Right ventricle myocardium inferior (tissue), 1 donor: ENCODE measurements around the gene ANTXR2. TPM values are rescaled to one million over a fixed set of nuclear protein-coding genes. Genes with fewer than 3 reads are reported as not detected.
A peak's percentile ranks its signal among the peaks of the same experiment; 100 is the strongest.
"Not testable (repeated sequence)": the region's sequence is repeated elsewhere in the genome, so short reads cannot be mapped to it uniquely, and the experiment has no call there.

Experiments
- ATAC-seq: fragments of 200-7000 bp; cut with Tn5 transposase; one replicate; pipeline ENCODE4 v1.9.1; 2020; ENCODE audit warnings: mild to moderate bottlenecking, moderate library complexity
- DNase-seq: peaks from one replicate; pipeline ENCODE4 v3.0.0; 2021; ENCODE audit errors: missing footprints
- intact Hi-C: fragments of 100-400 bp; cut with DNase I; formaldehyde crosslinking; loops from one replicate; pipeline ENCODE4 v1.11.0; 2022
- total RNA-seq: library from RNA; stranded (reverse); fragmentation: NEBNext Ultra II Directional; extraction: Animal tissue kit (Norgen Biotek cat#: 25700); gene quantifications from one replicate; pipeline ENCODE4 v1.2.1, GENCODE V29; 2021
- donor health status: DM: no; HTN: yes; CAD: no; lungs with severe emphysema.

ANTXR2 gene
- total RNA-seq, 1 donor from 2014 or later = 48.1 TPM

DNA sequence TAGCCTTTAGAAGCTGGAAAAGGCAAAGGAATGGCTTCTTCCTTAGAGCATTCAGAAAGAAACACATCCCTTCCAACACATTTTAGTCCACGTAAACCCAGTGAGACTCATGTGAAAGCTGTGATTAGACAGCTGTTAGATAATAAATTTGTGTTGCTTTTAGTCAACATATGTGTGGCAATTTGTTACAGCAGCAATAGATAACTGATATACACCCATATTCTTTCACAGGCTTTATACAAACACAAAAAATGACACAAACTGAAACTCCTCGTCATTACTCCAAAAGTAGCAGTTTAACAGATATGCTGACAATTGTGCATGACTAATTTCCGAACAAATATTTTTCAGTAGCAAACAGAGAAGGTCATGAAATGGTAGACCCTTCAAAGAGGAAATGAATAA lies 65.3 kb downstream of the ANTXR2 start:
- DNase-seq = no peak
- ATAC-seq = no peak
- intact Hi-C loops = no loop called here

DNA sequence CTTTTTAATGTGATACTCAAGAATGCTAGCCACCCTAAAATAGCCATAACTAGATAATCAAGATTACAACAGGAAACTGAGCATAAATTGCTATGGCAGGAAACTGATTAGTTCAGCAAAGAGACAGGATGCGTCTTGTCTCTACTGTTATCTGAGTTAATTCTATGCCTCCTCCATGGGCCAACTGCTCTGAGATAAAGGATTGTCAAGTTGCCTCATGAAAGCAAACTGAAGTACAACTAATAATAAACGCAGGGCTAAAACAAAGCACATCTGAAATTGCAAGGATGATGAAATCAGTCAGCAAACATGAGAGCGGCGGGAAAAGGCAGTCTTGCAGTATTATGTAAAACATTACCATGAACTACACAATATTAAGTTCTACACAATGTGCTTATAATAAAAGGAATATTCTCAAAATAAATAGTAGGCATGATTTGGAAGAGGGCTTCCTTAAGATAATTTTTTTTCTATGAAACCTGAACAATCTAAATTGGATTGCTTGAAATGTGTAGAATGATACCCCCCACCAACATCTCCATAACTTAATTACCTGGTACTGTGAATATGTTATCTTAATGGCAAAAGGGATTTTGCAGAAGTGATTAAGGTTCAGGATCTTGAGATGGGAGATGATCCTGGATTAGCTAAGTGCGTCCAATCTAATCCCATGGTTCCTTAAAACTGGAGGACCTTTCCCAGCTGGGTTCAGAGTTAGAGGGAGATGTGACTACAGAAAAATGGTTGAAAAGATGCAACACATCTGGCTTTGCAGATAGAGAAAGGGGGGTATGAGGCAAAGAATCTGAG lies 65.9 kb downstream of the ANTXR2 start:
- DNase-seq = no peak
- peak; percentile 26 for ATAC-seq

DNA sequence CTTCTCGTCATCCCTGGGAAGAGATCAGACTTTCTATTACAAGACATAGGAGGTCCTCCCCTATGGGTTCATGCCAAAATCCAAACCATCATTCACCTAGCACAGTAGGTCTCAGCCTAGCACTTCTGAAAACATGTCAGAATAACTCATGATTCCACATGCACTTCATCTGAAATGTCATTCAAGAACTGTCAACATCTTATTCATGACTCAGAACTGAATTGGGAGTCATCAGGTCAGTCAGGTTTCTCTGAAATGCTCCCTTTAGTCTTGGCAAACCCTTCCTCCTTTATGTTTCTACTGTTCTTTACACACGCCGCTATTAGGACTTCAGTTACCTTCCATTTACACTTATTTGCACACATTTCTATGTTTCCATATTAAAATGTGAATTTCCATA lies 67.2 kb downstream of the ANTXR2 start:
- ATAC-seq = peak; percentile 16
- intact Hi-C loops = no loop called here

More for the DNA sequence above, 65.9 kb downstream of the ANTXR2 start:
- intact Hi-C loops = no loop called here

DNA sequence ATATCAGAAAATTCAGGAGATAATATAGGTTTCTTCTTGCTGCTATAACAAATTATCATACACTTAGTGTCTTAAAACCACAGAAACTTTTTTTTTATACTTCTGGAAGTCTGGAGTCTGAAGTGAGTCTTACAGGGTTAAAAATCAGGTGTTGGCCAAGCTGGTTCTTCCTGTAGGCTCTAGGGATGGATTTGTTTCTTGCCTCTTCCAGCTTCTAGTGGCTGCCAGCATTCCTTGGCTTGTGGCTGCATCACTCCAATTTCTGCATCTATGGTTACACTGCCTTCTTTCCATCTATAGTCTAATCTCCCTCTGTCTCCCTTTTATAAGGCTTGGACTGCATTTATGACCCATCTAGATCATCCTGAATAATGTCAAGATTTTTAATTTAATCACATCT lies 68.7 kb downstream of the ANTXR2 start:
- ATAC-seq (no peak), DNase-seq (no peak)
- intact Hi-C loops = no loop called here

More for the DNA sequence above, 67.2 kb downstream of the ANTXR2 start:
- no peak for DNase-seq

DNA sequence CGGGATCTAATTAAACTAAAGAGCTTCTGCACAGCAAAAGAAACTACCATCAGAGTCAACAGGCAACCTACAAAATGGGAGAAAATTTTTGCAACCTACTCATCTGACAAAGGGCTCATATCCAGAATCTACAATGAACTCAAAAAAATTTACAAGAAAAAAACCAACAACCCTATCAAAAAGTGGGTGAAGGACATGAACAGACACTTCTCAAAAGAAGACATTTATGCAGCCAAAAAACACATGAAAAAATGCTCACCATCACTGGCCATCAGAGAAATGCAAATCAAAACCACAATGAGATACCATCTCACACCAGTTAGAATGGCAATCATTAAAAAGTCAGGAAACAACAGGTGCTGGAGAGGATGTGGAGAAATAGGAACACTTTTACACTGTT lies 70.5 kb downstream of the ANTXR2 start:
- DNase-seq, intact Hi-C loops, ATAC-seq: not testable (repeated sequence)

DNA sequence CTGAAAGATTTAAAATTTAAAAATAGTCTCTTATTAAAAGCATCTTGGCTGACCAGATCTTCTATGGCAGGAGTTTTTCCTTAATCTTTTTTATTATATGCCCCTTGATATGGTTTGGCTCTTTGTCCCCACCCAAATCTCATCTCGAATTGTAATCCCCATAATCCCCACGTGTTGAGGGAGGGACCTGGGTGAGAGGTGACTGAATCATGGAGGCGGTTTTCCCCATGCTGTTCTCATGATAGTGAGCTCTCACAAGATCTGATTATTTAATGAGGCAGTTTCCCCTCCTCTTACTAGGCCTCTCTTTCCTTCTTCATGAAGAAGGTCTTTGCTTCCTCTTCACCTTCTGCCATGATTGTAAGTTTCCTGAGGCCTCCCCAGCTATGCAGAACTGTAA lies 74.0 kb downstream of the ANTXR2 start:
- intact Hi-C loops, ATAC-seq: not testable (repeated sequence)

DNA sequence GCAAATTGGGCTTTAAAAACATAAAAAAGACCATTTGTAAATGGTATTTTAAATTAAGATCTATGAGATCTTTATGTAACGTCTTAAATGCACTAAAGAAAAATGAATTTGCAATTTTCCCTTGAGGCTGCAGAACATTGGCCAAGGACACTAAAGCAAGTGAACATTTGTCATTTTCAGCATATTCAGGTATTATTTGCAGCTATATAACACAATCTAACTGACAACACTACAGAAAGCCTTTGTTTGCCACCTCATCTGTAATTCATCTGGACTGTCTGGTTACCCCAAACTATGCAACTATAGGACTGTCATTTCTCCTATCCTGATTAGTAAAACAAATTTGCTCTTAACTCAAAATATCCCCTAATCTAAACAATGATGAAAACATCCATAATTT lies 74.8 kb downstream of the ANTXR2 start:
- no peak for ATAC-seq
- intact Hi-C loops = no loop called here
- no peak for DNase-seq

More for the DNA sequence above, 74.0 kb downstream of the ANTXR2 start:
- DNase-seq = not testable (repeated sequence)

DNA sequence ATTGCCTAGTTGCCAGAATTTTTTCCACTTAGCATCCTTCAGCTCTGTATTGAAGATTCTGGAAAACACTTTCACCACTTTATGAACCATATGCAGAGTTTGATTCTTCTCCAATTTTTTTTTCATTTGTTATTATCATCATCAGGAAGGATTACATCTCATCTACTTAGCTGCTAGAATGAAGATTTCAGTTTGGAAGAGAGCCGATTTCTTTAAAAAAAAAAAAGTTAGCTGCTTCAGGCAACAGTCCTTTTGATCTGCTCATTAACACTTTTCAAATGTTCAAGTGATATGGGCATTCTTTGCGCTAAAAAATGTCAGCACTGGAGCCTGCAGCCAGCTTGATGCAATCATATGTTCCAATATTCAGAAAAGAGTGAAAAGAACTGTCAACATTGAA lies 76.2 kb downstream of the ANTXR2 start:
- no peak for DNase-seq
- ATAC-seq = no peak
- intact Hi-C loops = no loop called here

DNA sequence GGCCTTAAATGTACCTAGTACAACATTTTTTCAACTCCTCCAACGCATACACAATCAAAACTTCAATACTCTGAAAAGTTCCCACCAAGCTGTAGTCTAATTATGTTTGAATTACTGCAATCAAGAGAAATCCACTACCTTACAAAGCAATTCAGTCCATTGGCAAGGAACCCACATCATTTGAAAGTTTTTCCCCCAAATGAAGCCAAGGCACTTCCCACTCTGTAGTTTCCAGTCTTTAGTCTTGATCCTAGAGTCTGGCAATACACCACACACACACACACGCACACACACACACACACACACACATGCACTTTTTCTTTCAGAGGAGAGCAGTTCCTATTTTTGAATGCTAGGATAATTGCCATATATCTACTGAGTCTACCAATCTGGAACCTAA lies 79.6 kb downstream of the ANTXR2 start:
- DNase-seq = no peak
- ATAC-seq = no peak
- intact Hi-C loops = no loop called here

DNA sequence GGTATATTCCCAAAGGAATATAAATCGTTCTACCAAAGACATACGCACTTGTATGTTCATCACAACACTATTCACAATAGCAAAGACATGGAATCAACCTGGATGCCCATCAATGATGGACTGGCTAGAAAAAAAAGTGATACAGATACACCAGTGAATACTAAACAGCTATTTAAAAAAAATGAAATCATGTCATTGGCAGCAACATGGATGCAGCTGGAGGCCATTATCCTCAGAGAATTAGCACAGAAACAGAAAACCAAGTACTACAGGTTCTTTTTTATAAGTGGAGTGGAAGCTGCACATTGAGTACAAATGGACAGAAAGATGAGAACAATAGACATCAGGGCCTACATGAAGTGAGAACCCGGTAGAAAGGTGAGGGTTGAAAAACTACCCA lies 81.4 kb downstream of the ANTXR2 start:
- ATAC-seq (no peak), DNase-seq (no peak)
- intact Hi-C loops = no loop called here

DNA sequence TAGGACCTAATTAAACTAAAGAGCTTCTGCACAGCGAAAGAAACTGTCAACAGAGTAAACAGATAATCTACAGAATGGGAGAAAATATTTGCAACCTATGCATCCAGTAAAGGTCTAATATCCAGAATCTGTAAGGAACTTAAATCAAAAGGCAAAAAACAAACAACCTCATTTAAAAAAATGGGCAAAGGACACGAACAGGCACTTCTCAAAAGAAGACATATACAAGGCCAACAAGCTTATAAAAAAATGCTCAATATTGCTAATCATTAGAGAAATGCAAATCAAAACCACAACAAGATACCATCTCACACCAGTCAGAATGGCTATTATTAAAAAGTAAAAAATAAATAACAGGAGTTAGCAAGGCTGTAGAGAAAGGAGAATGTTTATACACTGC lies 81.9 kb downstream of the ANTXR2 start:
- DNase-seq, ATAC-seq, intact Hi-C loops: not testable (repeated sequence)

DNA sequence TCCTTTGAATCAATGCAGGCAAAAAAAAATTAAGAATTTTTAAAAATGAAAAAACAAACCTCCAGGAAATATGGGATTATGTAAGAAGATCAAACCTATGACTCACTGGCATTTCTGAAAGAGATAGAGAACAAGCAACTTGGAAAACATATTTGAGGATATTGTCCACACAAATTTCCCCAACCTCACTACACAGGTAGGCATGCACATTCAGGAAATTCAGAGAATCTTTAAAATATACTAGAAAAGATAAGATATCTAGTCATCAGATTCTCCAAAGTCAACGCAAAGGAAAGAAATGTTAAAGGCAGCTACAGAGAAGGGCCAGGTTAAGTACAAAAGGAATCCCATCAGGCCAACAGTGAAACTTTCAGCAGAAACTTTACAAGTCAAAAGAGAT lies 85.6 kb downstream of the ANTXR2 start:
- intact Hi-C loops = no loop called here
- ATAC-seq (no peak), DNase-seq (no peak)

DNA sequence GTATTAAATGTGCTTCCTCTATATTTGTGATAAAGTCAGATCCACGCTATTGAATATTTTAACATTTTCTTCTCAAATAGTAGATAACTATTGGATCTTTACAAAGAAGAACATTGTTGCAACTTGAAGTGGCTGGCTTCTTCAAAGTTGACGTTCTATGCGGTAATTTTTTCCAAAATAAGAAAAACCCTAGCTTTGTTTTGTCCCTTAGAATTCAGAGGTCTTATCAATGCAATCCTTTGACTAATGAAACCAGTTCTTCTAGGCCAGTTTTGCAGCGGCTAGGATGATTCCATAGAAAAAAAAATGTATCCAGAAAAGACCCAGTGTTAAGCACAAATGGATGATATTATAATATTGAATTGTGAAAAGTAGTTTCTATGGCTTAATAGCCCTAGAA lies 89.6 kb downstream of the ANTXR2 start:
- intact Hi-C loops = no loop called here
- no peak for ATAC-seq
- DNase-seq = no peak

DNA sequence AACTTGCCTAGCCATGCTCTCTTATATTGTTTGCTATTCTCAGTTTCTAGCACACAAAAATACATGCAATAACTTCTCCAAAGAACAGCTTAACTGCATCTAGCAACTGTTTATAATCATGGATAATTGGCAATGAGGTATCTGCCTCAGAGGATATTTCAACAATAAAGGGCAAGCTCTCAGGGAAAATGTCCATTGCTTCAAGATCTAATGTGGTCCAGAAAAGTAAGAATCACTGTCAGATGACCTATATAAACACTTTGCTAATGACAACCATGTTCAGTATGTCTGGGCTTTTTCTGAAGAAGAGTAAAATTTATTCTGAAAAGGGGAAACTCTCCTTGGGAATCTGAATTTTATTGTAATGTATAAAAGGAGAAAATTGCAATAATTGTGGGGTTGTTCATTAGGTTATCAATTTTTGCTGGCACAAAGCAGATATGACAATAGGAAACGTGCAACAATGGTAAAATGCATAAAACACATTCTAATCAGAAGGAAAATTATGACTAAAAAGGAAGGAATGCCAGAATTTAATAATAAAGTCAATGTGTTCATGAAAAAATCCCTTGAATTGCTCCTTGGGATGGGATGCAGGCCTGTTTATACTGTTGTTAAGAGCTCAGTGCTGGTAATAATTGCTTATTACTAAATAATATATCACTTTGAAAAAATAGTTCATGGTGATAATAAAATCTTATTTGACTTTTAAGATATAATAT lies 90.3 kb downstream of the ANTXR2 start:
- intact Hi-C loops = no loop called here
- no peak for DNase-seq
- no peak for ATAC-seq

DNA sequence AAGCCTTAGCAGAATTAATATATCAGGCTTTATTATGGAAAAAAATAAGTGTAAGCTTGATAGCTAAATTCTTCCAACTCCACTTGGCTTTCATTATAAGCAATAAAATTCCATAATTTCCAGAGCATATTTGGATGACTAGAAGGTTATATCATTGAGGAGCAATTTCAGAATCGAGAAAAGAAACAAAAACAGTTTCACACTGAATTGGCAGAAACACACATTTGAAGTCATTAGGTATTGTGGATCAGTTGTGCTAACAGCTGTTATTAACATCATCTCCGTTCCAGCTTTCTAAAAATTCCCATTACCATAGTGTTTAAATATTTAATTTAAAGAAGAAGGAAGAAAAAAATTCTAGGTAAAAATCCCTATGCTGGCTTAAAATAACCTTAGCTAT lies 92.6 kb downstream of the ANTXR2 start:
- intact Hi-C loops = no loop called here
- ATAC-seq (no peak), DNase-seq (no peak)

DNA sequence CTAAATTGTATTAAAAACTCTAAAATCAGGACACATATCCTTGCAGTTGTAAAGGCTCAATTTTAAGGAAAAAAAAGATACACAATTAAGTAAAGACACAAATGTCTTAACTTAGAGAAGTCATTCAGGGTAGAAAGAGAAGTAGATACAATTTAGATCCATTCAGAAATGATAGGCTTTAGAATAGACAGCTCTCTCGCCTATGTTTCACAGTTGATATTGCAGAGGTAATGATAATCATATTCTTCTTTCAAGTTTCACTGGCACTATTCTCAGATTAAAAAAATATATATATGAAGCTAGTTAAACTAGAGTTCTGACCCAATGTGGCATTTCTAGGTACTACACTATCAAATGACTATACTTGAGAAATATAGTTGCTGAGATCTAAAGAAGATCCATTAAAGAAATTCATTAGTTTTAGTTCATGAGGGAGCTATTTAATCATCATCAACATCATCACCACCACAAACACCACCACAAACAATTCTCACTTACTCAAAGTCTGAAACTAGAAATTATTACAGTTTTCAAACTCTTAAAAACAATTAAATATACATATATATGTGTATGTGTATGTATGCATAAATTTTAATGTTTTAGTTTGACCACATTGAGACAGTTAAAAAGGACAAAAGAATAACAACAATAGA lies 93.1 kb downstream of the ANTXR2 start:
- ATAC-seq = no peak
- intact Hi-C loops = no loop called here
- DNase-seq = no peak

DNA sequence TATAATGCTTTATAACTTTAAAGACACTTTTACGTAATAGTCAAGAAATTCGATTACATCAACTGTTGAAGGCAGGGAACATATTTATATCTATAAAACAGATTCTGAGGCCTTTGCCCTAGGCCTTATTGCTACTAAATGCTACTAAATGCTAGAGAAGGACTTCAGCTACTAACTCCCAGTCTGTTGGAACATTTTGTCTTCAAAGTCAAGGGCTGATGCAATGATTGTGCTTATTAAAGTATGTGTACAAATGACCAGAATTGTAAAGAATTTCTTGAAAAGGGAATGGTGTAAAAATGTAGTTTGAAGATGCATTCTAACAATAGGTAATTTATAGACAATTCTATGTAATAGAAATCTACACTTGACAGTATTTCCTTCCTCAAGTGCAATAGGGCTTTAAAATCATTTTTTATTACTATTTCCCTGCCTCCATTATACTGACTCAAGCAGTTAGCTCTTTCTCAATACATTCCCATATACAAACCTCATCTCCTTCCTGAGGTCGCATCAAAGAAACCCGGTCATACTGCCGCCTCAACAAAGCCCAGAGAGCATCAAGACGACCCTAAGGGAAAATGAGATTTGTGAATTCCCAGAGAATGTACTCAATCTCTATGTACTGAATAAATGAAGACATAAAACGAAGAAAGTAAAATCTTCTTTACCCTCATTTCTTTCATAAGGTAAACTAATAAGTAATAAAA lies 95.7 kb downstream of the ANTXR2 start:
- ATAC-seq (no peak), DNase-seq (no peak)
- intact Hi-C loops = no loop called here

DNA sequence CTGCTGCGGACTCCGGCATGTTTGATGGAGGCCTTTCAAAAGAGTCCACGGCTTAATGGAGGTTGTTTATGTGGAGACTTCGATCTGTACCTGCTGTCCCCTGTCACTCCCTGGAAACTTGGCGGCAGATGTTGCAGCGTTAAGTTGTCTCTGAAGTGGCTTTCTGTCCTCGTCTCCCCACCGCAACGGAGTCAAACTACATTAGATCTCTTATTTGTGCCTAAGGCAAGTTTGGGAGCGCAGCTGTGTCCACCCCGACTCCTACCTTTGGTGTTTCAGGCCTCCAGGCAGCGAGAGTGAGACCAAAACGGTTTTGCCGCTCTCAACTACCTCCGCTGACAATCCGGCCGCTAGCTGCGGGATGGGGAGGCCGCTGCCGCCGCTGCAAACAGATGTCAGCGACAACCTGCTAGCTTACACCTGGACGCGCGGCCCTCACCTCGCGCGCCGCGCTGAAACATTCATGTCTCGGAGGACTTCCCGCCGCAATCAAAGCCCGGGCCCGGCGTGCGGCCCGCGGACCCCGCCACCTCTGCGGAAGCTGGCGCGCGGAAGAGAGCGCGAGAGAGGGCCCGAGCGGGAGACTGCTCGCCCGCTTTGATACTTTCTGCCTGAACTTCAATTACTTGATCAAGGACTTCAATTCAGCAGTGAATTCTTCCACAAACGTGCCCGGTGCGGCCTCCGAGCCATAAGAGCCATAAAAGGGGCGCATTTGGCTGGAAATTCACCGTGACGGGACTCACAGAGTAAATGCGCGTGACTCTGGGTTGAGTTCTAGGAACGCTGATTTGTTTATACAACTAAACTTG lies 108.4 kb downstream of the ANTXR2 start:
- peak; percentile 59 for DNase-seq
- intact Hi-C loops = no loop called here
- ATAC-seq = no peak
